ENCODE data around the gene GABRB1.
"Not testable (repeated sequence)": the region's sequence is repeated elsewhere in the genome, so short reads cannot be mapped to it uniquely, and the experiment has no call there.

Gene GABRB1

GRCh38 chr4:47326025-47326424, 294.7 kb downstream of the GABRB1 start:
- DNase-seq: no peak

GRCh38 chr4:47330866-47331265, 299.5 kb downstream of the GABRB1 start:
- DNase-seq: no peak

GRCh38 chr4:47334652-47335051, 303.3 kb downstream of the GABRB1 start:
- no peak for DNase-seq

GRCh38 chr4:47337893-47338292, 306.5 kb downstream of the GABRB1 start:
- no peak for DNase-seq

- no peak for DNase-seq
These were observed 309.5 kb downstream of the GABRB1 start for GRCh38 chr4:47340914-47341313.

- no peak for DNase-seq
These were observed 311.4 kb downstream of the GABRB1 start for GRCh38 chr4:47342796-47343195.

GRCh38 chr4:47349326-47349725, 318.0 kb downstream of the GABRB1 start:
- DNase-seq: no peak

GRCh38 chr4:47355568-47355967, 324.2 kb downstream of the GABRB1 start:
- no peak for DNase-seq

- DNase-seq: peak; percentile 25
These were observed 328.5 kb downstream of the GABRB1 start for GRCh38 chr4:47359891-47360290.

- no peak for DNase-seq
These were observed 336.4 kb downstream of the GABRB1 start for GRCh38 chr4:47367761-47368160.

GRCh38 chr4:47368211-47368610, 336.8 kb downstream of the GABRB1 start:
- DNase-seq: no peak

- no peak for DNase-seq
These were observed 341.2 kb downstream of the GABRB1 start for GRCh38 chr4:47372561-47372960.

- DNase-seq: no peak
These were observed 341.8 kb downstream of the GABRB1 start for GRCh38 chr4:47373174-47373573.

GRCh38 chr4:47373709-47374108, 342.3 kb downstream of the GABRB1 start:
- no peak for DNase-seq

GRCh38 chr4:47374477-47374876, 343.1 kb downstream of the GABRB1 start:
- no peak for DNase-seq

- DNase-seq: not testable (repeated sequence)
These were observed 346.7 kb downstream of the GABRB1 start for GRCh38 chr4:47378021-47378530.

- DNase-seq: no peak
These were observed 349.8 kb downstream of the GABRB1 start for GRCh38 chr4:47381172-47381571.

- no peak for DNase-seq
These were observed 351.5 kb downstream of the GABRB1 start for GRCh38 chr4:47382846-47383360.

GRCh38 chr4:47383829-47384427, 352.6 kb downstream of the GABRB1 start:
- DNase-seq: peak; percentile 37

GRCh38 chr4:47386146-47386545, 354.8 kb downstream of the GABRB1 start:
- no peak for DNase-seq

- no peak for DNase-seq
These were observed 355.3 kb downstream of the GABRB1 start for GRCh38 chr4:47386561-47387235.

GRCh38 chr4:47390428-47391125, 359.2 kb downstream of the GABRB1 start:
- DNase-seq: no peak

- DNase-seq: no peak
These were observed 359.9 kb downstream of the GABRB1 start for GRCh38 chr4:47391256-47391655.

- DNase-seq: no peak
These were observed 375.0 kb downstream of the GABRB1 start for GRCh38 chr4:47406408-47406807.

Measured in NCI-H1105 treated with DMSO at 0.1 percent for 48 hours (cell line).